Measurements from ENCODE around the gene UBE2J2.
"Not testable (repeated sequence)": the region's sequence is repeated elsewhere in the genome, so short reads cannot be mapped to it uniquely, and the experiment has no call there.

Gene UBE2J2

GRCh38 chr1:1248009-1248913 lies 25.4 kb downstream of the UBE2J2 start:
- H3K9me3 Mint-ChIP-seq; ATAC-seq; H3K36me3 Mint-ChIP-seq (ENCODE audit: low read depth); DNase-seq; H3K4me3 Mint-ChIP-seq; H3K27me3 Mint-ChIP-seq; H3K27ac Mint-ChIP-seq: not testable (repeated sequence)
- H3K4me1 Mint-ChIP-seq = peaks cover 18% of the 10 kb centered on the region

GRCh38 chr1:1247341-1247913 lies 26.2 kb downstream of the UBE2J2 start:
- ATAC-seq (no peak), DNase-seq (no peak)
- Mint-ChIP-seq H3K9me3 (no peaks in the 10 kb centered on the region), H3K4me1 (peaks cover 18% of the 10 kb centered on the region), H3K27me3 (no peaks in the 10 kb centered on the region), H3K4me3 (no peak overlapping the region), H3K27ac (no peak overlapping the region), H3K36me3 (ENCODE audit: low read depth) (peaks cover 5% of the 10 kb centered on the region)

- Mint-ChIP-seq H3K27ac (no peak within 1 kb of the TSS), H3K4me3 (no peak within 1 kb of the TSS), H3K36me3 (ENCODE audit: low read depth) (peaks cover 2% of the 10 kb centered on the region), H3K27me3 (no peaks in the 10 kb centered on the region), H3K4me1 (peaks cover 18% of the 10 kb centered on the region), H3K9me3 (no peaks in the 10 kb centered on the region)
- no peak for ATAC-seq
- DNase-seq = no peak
Measured at GRCh38 chr1:1246577-1247340, 26.9 kb downstream of the UBE2J2 start, which contains the start of gene C1QTNF12. TSS of gene C1QTNF12 (minus strand) at chr1:1246722. CDS start at chr1:1246690, 32 bp downstream.

DNA sequence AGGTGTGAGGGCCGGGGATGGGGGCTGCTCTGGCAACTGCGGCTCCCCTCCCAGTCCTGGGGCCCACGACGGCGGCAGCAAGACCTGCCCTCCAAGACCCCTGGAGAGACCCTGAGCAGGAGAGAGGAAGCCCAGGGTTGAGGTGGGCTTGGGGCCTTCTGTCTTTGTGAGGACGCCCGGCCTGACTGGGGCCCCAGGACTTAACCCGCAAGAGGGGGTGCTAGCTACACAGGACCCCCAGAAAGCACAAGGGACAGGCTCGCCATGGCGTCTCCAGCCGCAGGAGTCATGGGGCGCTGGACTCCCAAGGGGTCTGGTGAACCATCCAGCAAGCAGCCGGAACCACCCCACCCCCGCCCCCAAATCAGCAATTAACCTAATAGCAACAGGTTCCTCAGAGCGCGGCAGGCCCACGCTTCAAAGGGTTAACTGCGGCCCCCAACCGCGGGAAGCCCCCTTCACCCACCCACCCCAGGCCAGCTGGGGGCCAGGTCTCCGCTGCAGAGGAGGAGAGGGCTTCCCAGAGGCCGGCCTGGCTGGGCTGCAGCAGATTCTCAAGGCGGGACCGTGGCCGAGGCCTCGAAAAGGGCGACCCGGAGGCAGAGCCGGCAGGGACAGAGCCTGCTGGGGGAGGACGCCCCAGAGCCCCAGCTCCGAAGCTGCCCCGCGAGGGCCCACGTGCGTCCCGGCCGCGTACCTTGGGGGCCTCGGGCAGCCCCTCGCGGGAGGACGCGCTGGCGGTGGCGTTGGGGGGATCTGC lies 27.7 kb downstream of the UBE2J2 start:
- H3K4me3 Mint-ChIP-seq = no peak overlapping the region
- H3K9me3 Mint-ChIP-seq = no peaks in the 10 kb centered on the region
- ATAC-seq = no peak
- peaks cover under 1% of the 10 kb centered on the region for H3K36me3 Mint-ChIP-seq (ENCODE audit: low read depth)
- no peaks in the 10 kb centered on the region for H3K27me3 Mint-ChIP-seq
- DNase-seq = no peak
- peaks cover 15% of the 10 kb centered on the region for H3K4me1 Mint-ChIP-seq
- H3K27ac Mint-ChIP-seq = no peak overlapping the region

DNA sequence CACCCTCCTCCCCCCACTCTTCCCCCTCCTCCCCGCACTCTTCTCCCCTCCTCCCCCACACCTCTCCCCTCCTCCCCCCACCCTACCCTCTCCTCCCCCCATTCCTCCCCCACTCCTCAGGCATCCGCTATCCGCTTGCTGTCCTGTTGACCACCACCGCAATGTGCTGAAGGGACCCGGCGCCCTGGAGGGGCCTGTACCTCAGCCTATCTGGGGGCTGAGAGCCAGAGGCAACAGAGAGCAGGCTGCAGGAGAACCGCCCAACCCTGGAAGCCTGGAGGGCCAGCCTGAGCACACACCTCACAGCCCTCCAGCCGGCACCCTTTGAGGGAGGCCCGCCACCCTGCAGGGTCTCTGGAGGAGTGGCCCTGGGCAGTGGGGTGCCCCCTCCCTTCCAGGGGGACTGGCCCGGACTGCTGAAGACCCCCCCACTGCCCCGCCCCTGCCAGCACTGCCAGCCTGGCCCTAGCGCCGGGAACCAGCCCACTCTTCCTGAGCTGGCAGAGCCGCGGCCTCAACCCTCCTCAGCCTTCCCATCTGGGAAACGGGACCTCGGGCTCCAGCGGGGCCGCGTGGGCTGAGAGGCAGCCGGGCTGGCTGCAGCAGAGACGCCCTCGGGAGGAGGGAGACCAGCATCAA lies 28.4 kb downstream of the UBE2J2 start:
- Mint-ChIP-seq H3K9me3 (no peaks in the 10 kb centered on the region), H3K4me1 (peaks cover 8% of the 10 kb centered on the region), H3K36me3 (ENCODE audit: low read depth) (no peaks in the 10 kb centered on the region), H3K27ac (no peak overlapping the region), H3K4me3 (no peak overlapping the region), H3K27me3 (no peaks in the 10 kb centered on the region)
- DNase-seq (no peak), ATAC-seq (no peak)

GRCh38 chr1:1244192-1244811 lies 29.4 kb downstream of the UBE2J2 start:
- H3K36me3 Mint-ChIP-seq (ENCODE audit: low read depth) = no peaks in the 10 kb centered on the region
- H3K4me3 Mint-ChIP-seq = no peak overlapping the region
- H3K27ac Mint-ChIP-seq = no peak overlapping the region
- no peaks in the 10 kb centered on the region for H3K4me1 Mint-ChIP-seq
- ATAC-seq (no peak), DNase-seq (no peak)
- no peaks in the 10 kb centered on the region for H3K27me3 Mint-ChIP-seq
- H3K9me3 Mint-ChIP-seq = no peaks in the 10 kb centered on the region

DNA sequence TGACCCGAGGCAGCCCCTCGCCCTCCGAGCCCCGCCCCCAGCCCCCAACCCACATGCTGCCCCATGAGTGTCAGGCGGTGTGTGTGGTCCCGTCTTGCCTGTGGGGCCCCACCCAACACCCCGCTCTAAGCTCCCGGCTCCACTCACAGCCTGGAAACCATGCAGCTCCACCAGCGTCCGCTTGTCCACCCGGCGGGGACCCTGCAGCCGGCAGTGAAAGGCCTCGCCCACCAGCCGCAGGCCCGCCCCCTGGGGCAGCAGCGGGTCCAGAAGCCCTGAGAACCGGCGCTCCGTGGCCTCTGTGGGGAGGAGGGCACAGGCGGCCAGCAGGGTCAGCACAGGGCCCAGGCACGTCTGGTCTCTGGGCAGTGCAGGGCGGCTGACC lies 29.9 kb downstream of the UBE2J2 start:
- H3K27me3 Mint-ChIP-seq = peaks cover under 1% of the 10 kb centered on the region
- ATAC-seq (no peak), DNase-seq (no peak)
- no peak overlapping the region for H3K27ac Mint-ChIP-seq
- no peak overlapping the region for H3K4me3 Mint-ChIP-seq
- no peaks in the 10 kb centered on the region for H3K36me3 Mint-ChIP-seq (ENCODE audit: low read depth)
- no peaks in the 10 kb centered on the region for H3K9me3 Mint-ChIP-seq
- H3K4me1 Mint-ChIP-seq = no peaks in the 10 kb centered on the region

- peaks cover 1% of the 10 kb centered on the region for H3K27me3 Mint-ChIP-seq
- H3K4me3 Mint-ChIP-seq = no peak overlapping the region
- DNase-seq (no peak), ATAC-seq (no peak)
- no peaks in the 10 kb centered on the region for H3K9me3 Mint-ChIP-seq
- H3K27ac Mint-ChIP-seq = no peak overlapping the region
- H3K36me3 Mint-ChIP-seq (ENCODE audit: low read depth) = no peaks in the 10 kb centered on the region
- no peaks in the 10 kb centered on the region for H3K4me1 Mint-ChIP-seq
Measured at GRCh38 chr1:1243266-1243660, 30.4 kb downstream of the UBE2J2 start.

- no peaks in the 10 kb centered on the region for H3K9me3 Mint-ChIP-seq
- no peak overlapping the region for H3K27ac Mint-ChIP-seq
- H3K36me3 Mint-ChIP-seq (ENCODE audit: low read depth) = no peaks in the 10 kb centered on the region
- peaks cover 1% of the 10 kb centered on the region for H3K27me3 Mint-ChIP-seq
- no peak for ATAC-seq
- no peak overlapping the region for H3K4me3 Mint-ChIP-seq
- no peak for DNase-seq
- H3K4me1 Mint-ChIP-seq = no peaks in the 10 kb centered on the region
Measured at GRCh38 chr1:1242461-1243265, 31.0 kb downstream of the UBE2J2 start.

DNA sequence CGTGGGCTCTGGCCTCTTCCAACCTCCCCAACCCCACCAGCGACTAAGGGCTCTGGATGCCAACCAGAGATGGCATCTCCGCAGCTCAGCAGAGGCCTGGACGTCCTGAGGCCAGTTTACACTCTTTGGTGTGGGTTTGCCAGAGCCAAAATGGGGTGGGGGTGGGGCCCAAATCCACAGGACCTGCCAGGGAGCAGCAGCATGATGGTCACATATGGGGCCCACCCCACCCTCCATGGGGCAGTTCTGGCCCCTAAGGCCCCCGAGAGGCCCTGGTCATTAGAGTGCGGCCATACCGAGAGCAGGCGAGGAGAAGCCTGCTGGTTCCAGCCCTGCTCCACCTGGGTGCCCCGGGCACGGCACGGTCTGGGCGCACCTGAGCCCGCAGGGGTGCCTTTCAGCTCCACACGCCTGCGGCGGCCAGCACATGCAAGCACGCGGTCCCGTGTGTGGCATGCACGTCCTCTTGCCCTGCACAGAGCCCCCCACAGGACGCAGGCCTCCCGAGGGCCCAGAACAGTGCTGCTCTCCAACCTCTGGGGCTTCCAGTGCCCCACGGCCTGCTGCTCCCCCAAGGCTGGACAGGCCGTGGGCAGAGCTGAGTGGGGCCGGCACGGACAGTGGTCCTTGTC lies 31.9 kb downstream of the UBE2J2 start:
- no peak overlapping the region for H3K4me3 Mint-ChIP-seq
- no peaks in the 10 kb centered on the region for H3K9me3 Mint-ChIP-seq
- H3K36me3 Mint-ChIP-seq (ENCODE audit: low read depth) = no peaks in the 10 kb centered on the region
- no peaks in the 10 kb centered on the region for H3K4me1 Mint-ChIP-seq
- ATAC-seq = no peak
- no peak for DNase-seq
- peaks cover 1% of the 10 kb centered on the region for H3K27me3 Mint-ChIP-seq
- no peak overlapping the region for H3K27ac Mint-ChIP-seq

DNA sequence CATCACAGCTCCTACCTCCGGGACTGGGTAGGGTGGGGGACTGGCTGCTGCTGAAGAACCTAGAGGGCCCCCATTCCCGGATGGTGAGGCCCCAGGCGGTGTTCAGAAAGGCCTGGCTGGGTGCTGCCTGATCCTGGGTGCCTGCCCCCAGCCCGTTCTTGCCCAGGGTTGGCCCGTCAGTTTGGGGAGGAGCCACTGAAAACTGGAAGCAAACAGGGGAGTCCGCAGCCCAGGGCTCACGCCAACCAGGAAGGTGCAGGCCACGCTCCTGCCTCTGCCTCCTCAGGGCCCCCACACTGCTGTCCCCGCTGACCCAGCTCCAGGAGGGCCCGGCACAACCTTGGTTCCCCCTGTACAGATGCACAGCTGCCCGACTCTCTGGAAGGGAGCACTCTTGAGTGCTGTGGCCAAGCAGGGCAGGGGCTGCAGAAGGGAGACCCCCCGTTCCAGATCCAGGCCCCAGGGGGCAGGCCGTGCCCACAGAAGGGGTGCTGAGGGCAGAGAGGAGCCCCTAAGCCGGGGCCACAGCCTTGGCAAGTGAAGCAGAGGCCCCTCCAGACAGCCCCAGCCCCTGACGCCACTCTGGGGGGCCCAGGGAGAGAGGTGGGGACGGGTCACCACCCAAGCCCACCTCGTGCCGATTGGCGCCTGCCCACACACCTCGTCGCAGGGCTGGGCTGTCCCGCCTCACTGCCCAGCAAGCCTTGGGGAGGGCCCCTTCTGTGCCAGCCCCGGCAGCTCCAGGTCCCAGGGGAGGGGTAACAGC lies 32.6 kb downstream of the UBE2J2 start:
- ATAC-seq (no peak), DNase-seq (no peak)
- Mint-ChIP-seq H3K4me3 (no peak overlapping the region), H3K27ac (no peak overlapping the region), H3K9me3 (no peaks in the 10 kb centered on the region), H3K27me3 (peaks cover 1% of the 10 kb centered on the region), H3K36me3 (ENCODE audit: low read depth) (no peaks in the 10 kb centered on the region), H3K4me1 (no peaks in the 10 kb centered on the region)

DNA sequence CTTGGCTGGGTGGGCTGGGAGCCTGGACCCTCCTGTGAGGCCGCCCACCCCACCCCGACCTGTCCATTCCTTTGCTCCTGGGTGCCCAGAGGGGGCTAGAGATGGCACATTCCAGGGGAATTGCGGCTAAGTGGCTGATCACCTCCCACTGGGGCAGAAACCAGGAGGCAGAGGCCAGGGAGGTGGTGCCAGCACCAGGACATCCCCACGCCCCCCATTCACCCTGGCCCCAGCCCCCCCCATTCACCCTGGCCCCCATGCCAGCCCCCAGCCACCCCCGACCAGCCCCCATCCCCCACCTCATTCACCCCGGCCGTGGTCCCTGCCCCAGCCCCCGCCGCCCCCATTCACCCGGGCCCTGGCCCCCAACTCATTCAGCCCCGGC lies 33.3 kb downstream of the UBE2J2 start:
- H3K27ac Mint-ChIP-seq = no peak overlapping the region
- peaks cover 1% of the 10 kb centered on the region for H3K27me3 Mint-ChIP-seq
- no peaks in the 10 kb centered on the region for H3K4me1 Mint-ChIP-seq
- H3K9me3 Mint-ChIP-seq = no peaks in the 10 kb centered on the region
- no peak overlapping the region for H3K4me3 Mint-ChIP-seq
- DNase-seq (no peak), ATAC-seq (no peak)
- H3K36me3 Mint-ChIP-seq (ENCODE audit: low read depth) = no peaks in the 10 kb centered on the region

Measured in activated naive CD8-positive, alpha-beta T cell treated with anti-CD3 and anti-CD28 coated beads, Interleukin-2, amount 50 U/mL, for 24 hours (primary cell).